Endothelial cell (in vitro differentiated cells): ENCODE results near the gene GJA9. TPM values are rescaled to one million over a fixed set of nuclear protein-coding genes. Genes with fewer than 3 reads are reported as not detected.

ENCODE experiments used
- DNase-seq: peaks from one replicate; pipeline ENCODE4 v3.0.0; 2021; ENCODE audit warnings: low spot score
- H3K27ac Mint-ChIP-seq: one replicate; pipeline ENCODE4 v1.8.0; 2021; ENCODE audit warnings: mixed read lengths, inconsistent platforms; ENCODE audit not compliant: unreplicated experiment
- H3K27me3 Mint-ChIP-seq: one replicate; pipeline ENCODE4 v1.8.0; 2021; ENCODE audit warnings: mild to moderate bottlenecking, moderate library complexity, mixed read lengths, inconsistent platforms; ENCODE audit not compliant: unreplicated experiment
- H3K36me3 Mint-ChIP-seq: one replicate; pipeline ENCODE4 v1.8.0; 2021; ENCODE audit warnings: mild to moderate bottlenecking, low read depth, mixed read lengths, inconsistent platforms; ENCODE audit not compliant: unreplicated experiment
- H3K4me1 Mint-ChIP-seq: one replicate; pipeline ENCODE4 v1.8.0; 2021; ENCODE audit warnings: mild to moderate bottlenecking, mixed read lengths, inconsistent platforms; ENCODE audit not compliant: unreplicated experiment
- H3K4me3 Mint-ChIP-seq: one replicate; pipeline ENCODE4 v1.8.0; 2021; ENCODE audit warnings: mild to moderate bottlenecking, mixed read lengths, inconsistent platforms; ENCODE audit not compliant: unreplicated experiment
- H3K9me3 Mint-ChIP-seq: one replicate; pipeline ENCODE4 v1.8.0; 2021; ENCODE audit warnings: mixed read lengths, inconsistent platforms; ENCODE audit not compliant: unreplicated experiment
- total RNA-seq: library from RNA; stranded (reverse); fragmentation: NEBNext Ultra II Directional; extraction: Animal tissue kit (Norgen Biotek cat#: 25700); gene quantifications from one replicate; pipeline ENCODE4 v1.2.1, GENCODE V29; 2021; ENCODE audit not compliant: unreplicated experiment
- TF ChIP-seq, protein P1 (sequence below): fragments of 200-600 bp; sonication (generic); IDR thresholded peaks from one replicate; pipeline ENCODE4 v1.5.0; 2021; ENCODE audit warnings: antibody characterized with exemption; ENCODE audit not compliant: unreplicated experiment

The GJA9 gene
- total RNA-seq, 1 donor from 2014 or later: not detected

DNA sequence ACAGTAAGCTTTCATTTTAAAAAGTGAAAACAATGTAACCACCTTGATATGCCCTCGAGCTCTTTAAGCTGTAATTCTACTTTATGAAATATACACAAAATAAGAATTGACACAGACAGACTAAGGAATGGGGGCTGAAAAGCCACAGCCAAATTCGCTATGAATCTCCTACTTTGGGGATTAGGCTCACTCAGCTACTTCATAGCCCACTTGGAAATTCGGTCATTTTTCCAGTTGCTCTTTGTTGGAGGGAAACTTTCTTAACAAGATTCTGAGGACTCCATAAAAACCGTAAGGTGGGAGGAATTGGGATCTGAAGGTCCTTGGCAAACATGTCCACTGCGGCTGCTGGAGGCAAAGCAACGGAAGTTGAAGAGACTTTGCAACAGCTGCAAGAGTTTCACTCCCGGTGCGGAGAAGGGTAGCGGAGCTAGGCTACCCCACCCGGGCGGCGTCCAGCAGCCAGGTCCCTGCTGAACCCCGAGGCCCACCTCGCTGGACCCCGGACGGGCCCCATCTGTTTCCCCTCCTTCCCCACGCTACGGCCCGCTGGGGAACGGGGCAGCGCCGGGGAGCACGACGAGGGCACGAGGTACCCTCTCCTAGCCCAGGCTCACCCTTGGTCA is 8.9 kb downstream of the GJA9 start:
- H3K9me3 Mint-ChIP-seq: no peaks in the 10 kb centered on the region
- no peaks in the 10 kb centered on the region for H3K36me3 Mint-ChIP-seq
- no peaks in the 10 kb centered on the region for H3K27me3 Mint-ChIP-seq
- DNase-seq: peak; percentile 30
- TF ChIP-seq, protein P1, sequence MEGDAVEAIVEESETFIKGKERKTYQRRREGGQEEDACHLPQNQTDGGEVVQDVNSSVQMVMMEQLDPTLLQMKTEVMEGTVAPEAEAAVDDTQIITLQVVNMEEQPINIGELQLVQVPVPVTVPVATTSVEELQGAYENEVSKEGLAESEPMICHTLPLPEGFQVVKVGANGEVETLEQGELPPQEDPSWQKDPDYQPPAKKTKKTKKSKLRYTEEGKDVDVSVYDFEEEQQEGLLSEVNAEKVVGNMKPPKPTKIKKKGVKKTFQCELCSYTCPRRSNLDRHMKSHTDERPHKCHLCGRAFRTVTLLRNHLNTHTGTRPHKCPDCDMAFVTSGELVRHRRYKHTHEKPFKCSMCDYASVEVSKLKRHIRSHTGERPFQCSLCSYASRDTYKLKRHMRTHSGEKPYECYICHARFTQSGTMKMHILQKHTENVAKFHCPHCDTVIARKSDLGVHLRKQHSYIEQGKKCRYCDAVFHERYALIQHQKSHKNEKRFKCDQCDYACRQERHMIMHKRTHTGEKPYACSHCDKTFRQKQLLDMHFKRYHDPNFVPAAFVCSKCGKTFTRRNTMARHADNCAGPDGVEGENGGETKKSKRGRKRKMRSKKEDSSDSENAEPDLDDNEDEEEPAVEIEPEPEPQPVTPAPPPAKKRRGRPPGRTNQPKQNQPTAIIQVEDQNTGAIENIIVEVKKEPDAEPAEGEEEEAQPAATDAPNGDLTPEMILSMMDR: no peak
- H3K4me1 Mint-ChIP-seq: peaks cover 16% of the 10 kb centered on the region
- no peak overlapping the region for H3K27ac Mint-ChIP-seq
- H3K4me3 Mint-ChIP-seq: peak overlapping the region; percentile 97

DNA sequence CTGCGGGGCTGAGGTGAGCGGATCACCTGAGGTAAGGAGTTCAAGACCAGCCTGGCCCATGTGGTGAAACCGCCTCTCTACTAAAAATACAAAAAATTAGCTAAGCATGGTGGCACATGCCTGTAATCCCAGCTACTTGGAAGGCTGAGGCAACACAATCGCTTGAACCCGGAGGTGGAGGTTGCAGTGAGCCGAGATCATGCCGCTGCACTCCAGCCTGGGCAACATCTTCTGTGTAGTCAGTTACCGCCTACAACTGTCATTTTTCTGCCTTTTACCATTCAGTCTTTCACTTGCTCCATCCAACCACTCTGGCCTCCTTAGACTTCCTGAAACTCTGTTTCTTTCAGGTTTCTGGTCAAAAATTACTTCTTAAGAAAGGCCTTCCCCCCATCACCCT is 10.4 kb downstream of the GJA9 start:
- TF ChIP-seq, protein P1: no peak

DNA sequence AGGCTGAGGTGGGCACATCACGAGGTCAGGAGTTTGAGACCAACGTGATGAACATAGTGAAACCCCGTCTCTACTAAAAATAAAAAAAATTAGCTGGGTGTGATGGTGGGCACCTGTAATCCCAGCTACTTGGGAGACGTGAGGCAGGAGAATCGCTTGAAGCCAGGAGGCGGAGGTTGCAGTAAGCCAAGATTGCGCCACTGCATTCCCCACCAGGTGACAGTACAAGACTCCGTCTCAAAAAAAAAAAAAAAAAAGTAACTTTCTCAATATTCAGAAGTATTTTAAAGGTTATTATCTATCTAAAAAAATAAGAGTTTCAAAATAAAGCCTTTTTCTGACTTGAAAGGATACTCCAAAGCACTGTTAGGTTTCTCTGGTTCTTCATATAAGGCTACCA is 14.2 kb downstream of the GJA9 start:
- DNase-seq: no peak
- H3K27ac Mint-ChIP-seq: no peak overlapping the region
- H3K4me1 Mint-ChIP-seq: peaks cover 10% of the 10 kb centered on the region
- H3K36me3 Mint-ChIP-seq: peaks cover 5% of the 10 kb centered on the region
- no peak overlapping the region for H3K4me3 Mint-ChIP-seq
- TF ChIP-seq, protein P1: no peak
- no peaks in the 10 kb centered on the region for H3K27me3 Mint-ChIP-seq
- no peaks in the 10 kb centered on the region for H3K9me3 Mint-ChIP-seq

More for the DNA sequence above, 10.4 kb downstream of the GJA9 start:
- Mint-ChIP-seq H3K27me3 (no peaks in the 10 kb centered on the region), H3K27ac (no peak overlapping the region), H3K4me1 (peaks cover 16% of the 10 kb centered on the region), H3K9me3 (no peaks in the 10 kb centered on the region), H3K4me3 (no peak overlapping the region), H3K36me3 (no peaks in the 10 kb centered on the region)
- no peak for DNase-seq

DNA sequence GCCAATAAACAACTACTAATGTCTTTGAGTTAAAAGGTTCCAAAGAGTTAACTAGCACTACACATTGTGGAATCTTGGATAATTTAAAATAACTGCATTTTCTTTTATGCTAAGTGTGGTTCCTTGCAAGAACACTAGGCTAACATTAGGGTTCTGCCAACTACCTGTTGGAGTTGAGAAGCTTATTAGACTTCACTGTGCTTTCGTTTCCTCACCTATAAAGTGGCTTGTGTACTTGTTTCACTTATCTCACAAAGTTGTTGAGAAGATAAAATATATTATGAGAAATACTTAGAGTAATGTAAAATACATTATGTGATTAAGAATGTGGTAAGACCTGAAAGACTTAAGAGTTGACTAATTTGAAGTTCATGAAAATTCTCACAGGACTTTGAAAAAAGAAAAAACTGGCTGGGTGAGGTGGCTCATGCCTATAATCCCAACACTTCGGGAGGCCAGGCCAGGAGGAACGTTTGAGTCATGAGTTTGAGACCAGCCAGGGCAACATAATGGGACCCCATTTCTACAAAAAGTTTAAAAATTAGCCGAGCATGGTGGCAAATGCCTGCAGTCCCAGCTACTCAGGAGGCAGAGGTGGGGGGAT is 16.2 kb downstream of the GJA9 start:
- no peak for DNase-seq
- Mint-ChIP-seq H3K27ac (no peak overlapping the region), H3K4me3 (no peak overlapping the region), H3K36me3 (peaks cover 5% of the 10 kb centered on the region), H3K4me1 (peaks cover 12% of the 10 kb centered on the region), H3K27me3 (no peaks in the 10 kb centered on the region), H3K9me3 (no peaks in the 10 kb centered on the region)
- TF ChIP-seq, protein P1: no peak

DNA sequence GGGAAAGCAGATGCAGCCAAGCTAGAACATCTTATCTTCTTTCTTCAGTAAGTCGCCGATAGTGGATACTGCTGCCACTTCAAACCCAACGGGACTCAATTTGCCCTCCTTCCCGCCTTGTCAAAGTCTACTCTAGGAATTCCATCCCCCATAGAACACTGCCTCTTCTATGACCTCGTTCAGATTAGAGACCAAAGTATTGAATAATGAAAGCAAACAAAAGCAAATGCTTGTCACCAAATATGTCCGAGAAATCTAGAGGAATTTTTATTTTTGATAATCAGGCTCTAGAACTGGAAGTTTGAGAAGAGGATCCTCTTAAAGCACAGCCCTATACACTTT is 21.0 kb downstream of the GJA9 start:
- TF ChIP-seq, protein P1: no peak
- H3K9me3 Mint-ChIP-seq: no peaks in the 10 kb centered on the region
- H3K36me3 Mint-ChIP-seq: peaks cover 12% of the 10 kb centered on the region
- no peaks in the 10 kb centered on the region for H3K27me3 Mint-ChIP-seq
- no peak for DNase-seq
- peak overlapping the region; percentile 39 for H3K27ac Mint-ChIP-seq
- peak overlapping the region; percentile 96 for H3K4me3 Mint-ChIP-seq
- H3K4me1 Mint-ChIP-seq: peaks cover 16% of the 10 kb centered on the region
